ENCODE measurements around the gene MAPKAPK2. TPM values are rescaled to one million over a fixed set of nuclear protein-coding genes. Genes with fewer than 3 reads are reported as not detected.

MAPKAPK2 gene
- polyA plus RNA-seq, 3 donors = 1.6 to 56.9 (median 2.2) TPM

GRCh38 chr1:206694171-206695124 is 9.7 kb downstream of the MAPKAPK2 start:
- peaks cover 100% of the 10 kb centered on the region for H4K20me1 ChIP-seq (ENCODE audit: insufficient read depth, low read length)
- Mint-ChIP-seq H3K27me3 (ENCODE audit: low read depth in 3 of 3) (peaks cover 0 to 2% (median 1%) of the 10 kb centered on the region in 3 donors), H3K36me3 (peaks cover 37 to 52% of the 10 kb centered on the region in 2 donors), H3K4me3 (no peak overlapping the region), H3K9me3 (no peaks in the 10 kb centered on the region), H3K4me1 (peaks cover 94% of the 10 kb centered on the region), H3K27ac (peak overlapping the region in 1 of 7 donors; percentile 60)
- no peaks in the 10 kb centered on the region for H3K27me3 ChIP-seq (ENCODE audit: control insufficient read depth in 2 of 2, insufficient read depth in 2 of 2, low read length in 2 of 2)
- 92% methylated on average over 6 of the region's 11 CpGs for WGBS (ENCODE audit: insufficient coverage)
- TF ChIP-seq CTCF (IDR thresholded peaks at IDR 0.05) = no peak
- peaks cover 54 to 80% of the 10 kb centered on the region in 2 donors for H3K4me1 ChIP-seq (ENCODE audit: control insufficient read depth in 1 of 2, insufficient read depth in 2 of 2, low read length in 2 of 2)
- H3K27ac ChIP-seq (ENCODE audit: low read depth in 1 of 2, low read length in 2 of 2) = no peak overlapping the region
- intact Hi-C loops (cut with micrococcal nuclease) = no loop called here
- peaks cover 6 to 30% of the 10 kb centered on the region in 2 donors for H3K36me3 ChIP-seq (replicated peaks in 1 of 2; ENCODE audit: control insufficient read depth in 1 of 2, insufficient read depth in 2 of 2, low read length in 2 of 2)
- H3K9ac ChIP-seq (ENCODE audit: insufficient read depth, low read length, poor library complexity, severe bottlenecking) = no peak overlapping the region
- H3K4me2 ChIP-seq (replicated peaks; ENCODE audit: extremely low read depth, low read length, poor library complexity, severe bottlenecking) = no peak overlapping the region
- H3K9me3 ChIP-seq (replicated peaks in 1 of 2; ENCODE audit: control insufficient read depth in 1 of 2, insufficient read depth in 1 of 2, low read length in 2 of 2) = no peaks in the 10 kb centered on the region
- no peak overlapping the region for H2AFZ ChIP-seq (ENCODE audit: insufficient read depth, low read depth, low read length, poor library complexity, severe bottlenecking)
- DNase-seq = no peak
- no peak overlapping the region for H3K4me3 ChIP-seq (replicated peaks in 1 of 3; ENCODE audit: low read depth in 2 of 3, low read length in 3 of 3)
- H3K79me2 ChIP-seq (ENCODE audit: insufficient read depth, low read length) = peaks cover 100% of the 10 kb centered on the region

GRCh38 chr1:206695733-206696132 is 11.0 kb downstream of the MAPKAPK2 start:
- peaks cover 100% of the 10 kb centered on the region for H4K20me1 ChIP-seq (ENCODE audit: insufficient read depth, low read length)
- H3K4me2 ChIP-seq (replicated peaks; ENCODE audit: extremely low read depth, low read length, poor library complexity, severe bottlenecking) = no peak overlapping the region
- no peak for DNase-seq
- TF ChIP-seq CTCF (IDR thresholded peaks at IDR 0.05) = no peak
- H3K36me3 ChIP-seq (replicated peaks in 1 of 2; ENCODE audit: control insufficient read depth in 1 of 2, insufficient read depth in 2 of 2, low read length in 2 of 2) = peaks cover 6 to 30% of the 10 kb centered on the region in 2 donors
- peaks cover 35 to 46% of the 10 kb centered on the region in 2 donors for H3K36me3 Mint-ChIP-seq
- H3K9ac ChIP-seq (ENCODE audit: insufficient read depth, low read length, poor library complexity, severe bottlenecking) = no peak overlapping the region
- H3K9me3 Mint-ChIP-seq = no peaks in the 10 kb centered on the region
- H3K4me3 ChIP-seq (replicated peaks in 1 of 3; ENCODE audit: low read depth in 2 of 3, low read length in 3 of 3) = no peak overlapping the region
- intact Hi-C loops (cut with micrococcal nuclease) = no loop called here
- peaks cover 64 to 81% of the 10 kb centered on the region in 2 donors for H3K4me1 ChIP-seq (ENCODE audit: control insufficient read depth in 1 of 2, insufficient read depth in 2 of 2, low read length in 2 of 2)
- peaks cover 100% of the 10 kb centered on the region for H3K79me2 ChIP-seq (ENCODE audit: insufficient read depth, low read length)
- no peaks in the 10 kb centered on the region for H3K27me3 ChIP-seq (ENCODE audit: control insufficient read depth in 2 of 2, insufficient read depth in 2 of 2, low read length in 2 of 2)
- H3K4me1 Mint-ChIP-seq = peaks cover 95% of the 10 kb centered on the region
- WGBS (ENCODE audit: insufficient coverage) = 92% methylated on average over 4 of the region's 9 CpGs
- H3K9me3 ChIP-seq (replicated peaks in 1 of 2; ENCODE audit: control insufficient read depth in 1 of 2, insufficient read depth in 1 of 2, low read length in 2 of 2) = no peaks in the 10 kb centered on the region
- peak overlapping the region in 2 of 7 donors; percentile 27 to 38 for H3K27ac Mint-ChIP-seq
- H2AFZ ChIP-seq (ENCODE audit: insufficient read depth, low read depth, low read length, poor library complexity, severe bottlenecking) = no peak overlapping the region
- H3K27me3 Mint-ChIP-seq (ENCODE audit: low read depth in 3 of 3) = peaks cover 0 to 2% (median 1%) of the 10 kb centered on the region in 3 donors
- no peak overlapping the region for H3K27ac ChIP-seq (ENCODE audit: low read depth in 1 of 2, low read length in 2 of 2)
- H3K4me3 Mint-ChIP-seq = no peak overlapping the region

Measured in CD14-positive monocyte (primary cell).